ENCODE results near the gene HS6ST1.

Gene HS6ST1

DNA sequence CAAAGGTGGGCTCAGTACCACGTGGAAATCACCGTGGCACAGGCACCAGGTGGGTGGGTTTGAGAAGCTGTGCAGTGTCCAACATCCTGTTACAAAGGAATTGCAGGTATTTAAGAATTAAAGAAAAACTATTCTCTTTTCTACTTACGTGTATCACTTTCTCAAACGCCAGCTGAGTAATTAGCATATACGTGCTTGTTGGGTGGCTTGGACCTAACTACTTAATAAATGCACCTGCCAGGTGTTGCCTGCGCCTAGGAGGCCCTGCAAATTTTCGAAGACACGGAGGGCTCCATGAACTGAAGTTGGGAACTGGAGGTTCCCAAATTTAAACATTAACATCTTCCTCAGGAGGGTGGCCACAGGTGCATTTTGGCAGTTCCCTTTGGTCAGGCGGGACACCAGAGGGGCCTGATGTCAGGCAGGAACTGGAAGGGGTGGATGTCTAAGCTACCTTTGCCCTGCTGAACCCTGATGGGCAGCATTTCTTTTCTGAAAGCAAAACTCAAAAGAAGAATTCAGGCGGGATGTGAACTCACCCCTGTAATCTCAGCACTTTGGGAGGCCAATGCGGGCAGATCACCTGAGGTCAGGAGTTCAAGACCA lies 84.8 kb downstream of the HS6ST1 start:
- peak; percentile 56 for DNase-seq

DNA sequence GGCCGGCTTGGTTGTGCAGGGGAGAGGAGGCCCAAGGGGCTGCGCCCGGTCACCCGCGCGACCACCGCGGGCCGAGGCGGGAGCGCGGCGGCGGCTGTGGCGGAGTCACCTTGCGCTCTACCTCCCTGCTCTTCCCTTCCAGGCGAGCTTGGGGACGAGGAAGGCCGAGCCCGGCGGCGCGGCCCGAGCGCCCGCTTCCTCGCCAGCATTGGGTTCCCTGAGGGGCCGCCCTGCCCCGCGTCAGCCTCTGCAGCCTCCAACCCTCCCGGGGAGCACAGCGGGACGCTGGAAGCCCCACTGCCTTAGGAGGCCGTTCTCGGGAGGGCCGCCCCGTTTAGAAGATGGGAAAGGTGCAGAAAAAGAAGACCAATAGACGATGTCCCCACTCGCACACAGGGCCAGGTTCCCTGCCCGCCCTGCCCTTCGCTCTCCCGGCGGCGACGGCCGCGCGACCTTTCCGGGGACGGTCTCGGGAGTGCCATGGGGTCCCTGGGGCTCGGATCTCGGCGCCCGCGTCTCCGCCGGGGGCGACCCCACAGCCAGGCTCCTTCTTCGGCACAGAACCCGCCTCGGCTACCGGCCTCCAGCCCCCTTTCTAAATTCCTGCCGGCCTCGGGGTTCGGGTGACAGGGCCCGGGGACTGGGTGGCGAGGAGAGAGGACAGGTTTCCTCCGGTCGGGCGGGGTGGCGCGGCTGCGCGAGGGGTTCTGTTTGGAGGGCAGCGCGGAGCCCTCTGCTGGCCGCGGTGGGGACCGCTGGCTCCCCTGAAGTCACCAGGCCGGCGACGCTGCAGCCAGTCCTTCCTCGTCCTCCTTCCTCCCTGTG lies 85.5 kb downstream of the HS6ST1 start:
- peak; percentile 80 for DNase-seq

DNA sequence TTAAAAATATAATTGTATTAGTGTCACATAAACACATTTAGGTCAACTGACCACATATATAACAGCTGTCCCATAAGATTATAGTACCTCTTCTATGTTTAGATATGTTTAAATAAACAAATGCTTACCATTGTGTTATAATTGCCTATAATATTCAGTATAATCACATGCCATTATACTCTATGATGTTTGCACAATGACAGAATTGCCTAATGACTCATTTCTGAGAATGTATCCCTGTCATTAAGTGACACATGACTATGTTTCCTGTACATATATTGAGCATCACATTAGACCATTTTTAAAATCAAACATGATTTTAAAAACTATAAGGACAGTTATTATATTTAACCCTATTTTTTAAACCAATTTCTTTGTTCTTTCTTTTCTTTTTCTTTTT lies 89.8 kb downstream of the HS6ST1 start:
- peak; percentile 64 for DNase-seq

DNA sequence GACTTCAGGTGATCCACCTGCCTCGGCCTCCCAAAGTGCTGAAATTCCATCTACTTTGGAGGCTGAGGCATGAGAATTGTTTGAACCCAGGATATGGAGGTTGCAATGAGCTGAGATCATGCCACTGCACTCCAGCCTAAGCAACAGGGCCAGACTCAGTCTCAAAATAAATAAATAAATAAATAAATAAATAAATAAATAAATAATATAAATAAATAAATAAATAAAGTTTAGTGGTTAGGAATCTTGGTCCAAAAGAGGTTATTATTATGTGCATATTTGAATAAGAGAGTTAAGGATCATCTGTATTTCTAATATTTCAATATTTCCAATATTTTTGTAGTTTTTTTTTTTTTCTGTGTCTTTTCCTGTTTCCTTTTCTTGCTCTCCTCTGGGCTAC lies 90.8 kb downstream of the HS6ST1 start:
- DNase-seq: no peak

DNA sequence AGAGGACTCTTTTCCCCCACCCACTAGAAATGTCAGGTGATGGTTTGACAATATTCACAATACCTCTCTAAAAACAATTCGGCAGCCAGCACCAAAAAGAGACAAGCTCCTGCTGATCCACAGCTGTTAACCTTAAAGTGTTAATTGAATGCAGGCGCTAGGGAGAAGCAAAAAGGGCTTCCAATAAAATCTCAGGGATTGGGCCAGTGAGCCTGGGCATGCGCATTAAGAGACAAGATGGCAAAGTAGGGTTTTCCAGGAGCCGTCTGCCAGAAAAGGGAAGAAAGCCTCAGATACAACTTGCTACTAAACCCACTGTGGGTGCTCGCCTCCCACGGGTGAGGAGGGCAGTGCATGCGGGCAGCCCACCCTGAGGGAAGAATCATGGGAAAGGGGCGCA lies 98.8 kb downstream of the HS6ST1 start:
- no peak for DNase-seq

DNA sequence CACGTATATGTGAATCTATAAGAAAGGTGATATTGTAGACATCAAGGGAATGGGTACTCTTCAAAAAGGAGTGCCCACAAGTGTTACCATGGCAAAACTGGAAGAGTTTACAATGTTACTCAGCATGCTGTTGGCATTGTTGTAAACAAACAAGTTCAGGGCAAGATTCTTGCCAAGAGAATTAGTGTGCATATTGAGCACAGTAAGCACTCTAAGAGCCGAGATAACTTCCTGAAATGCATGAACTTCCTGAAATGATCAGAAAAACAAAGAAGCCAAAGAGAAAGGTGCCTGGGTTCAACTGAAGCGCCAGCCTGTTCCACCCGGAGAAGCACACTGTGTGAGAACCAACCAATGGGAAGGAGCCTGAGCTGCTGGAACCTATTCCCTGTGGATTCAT lies 101.0 kb downstream of the HS6ST1 start:
- no peak for DNase-seq

DNA sequence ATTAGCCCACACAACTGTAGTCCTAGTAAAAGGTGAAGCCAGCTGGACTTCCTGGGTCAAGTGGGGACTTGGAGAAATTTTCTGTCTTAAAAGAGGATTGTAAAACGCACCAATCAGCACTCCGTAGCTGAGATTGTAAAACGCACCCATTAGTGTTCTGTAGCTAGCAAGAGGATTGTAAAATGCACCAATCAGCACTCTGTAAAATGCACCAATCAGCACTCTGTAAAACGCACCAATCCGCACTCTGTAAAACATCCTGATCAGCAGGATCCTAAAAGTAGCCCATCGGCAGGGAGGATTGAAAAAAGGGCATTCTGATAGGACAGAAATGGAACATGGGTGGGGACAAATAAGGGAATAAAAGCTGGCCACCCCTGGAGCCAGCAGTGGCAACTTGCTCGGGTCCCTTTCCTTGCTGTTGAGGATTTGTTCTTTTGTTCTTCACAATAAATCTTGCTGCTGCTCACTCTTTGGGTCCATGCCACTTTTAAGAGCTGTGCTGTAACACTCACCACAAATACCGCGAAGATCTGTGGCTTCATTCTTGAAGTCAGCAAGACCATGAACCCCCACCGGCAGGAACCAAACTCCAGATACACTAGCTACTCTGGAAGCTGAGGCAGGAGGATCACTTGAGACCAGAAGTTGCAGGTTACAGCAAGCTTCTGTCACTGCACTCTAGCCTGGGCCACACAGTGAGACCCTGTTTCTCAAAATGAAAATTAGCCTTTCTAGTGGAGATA lies 102.6 kb downstream of the HS6ST1 start:
- DNase-seq: no peak
